Tibial nerve (tissue), 4 donors: ENCODE results near the gene CKS1B. TPM values are rescaled to one million over a fixed set of nuclear protein-coding genes. Genes with fewer than 3 reads are reported as not detected.

Experiments used
- DNase-seq, 2 donors: peaks; one replicate each; pipeline ENCODE4 v3.0.0-alpha.2; 2019; ENCODE audit warnings: low spot score in 2 of 2
- H3K27ac ChIP-seq, 4 donors: fragments of 200-600 bp; sonication (generic) in 3 of 4; one replicate each; pipeline ENCODE4 v1.5.1; 2017 to 2019; ENCODE audit warnings: mild to moderate bottlenecking in 1 of 4
- H3K27me3 ChIP-seq, 2 donors: fragments of 200-600 bp; sonication (generic) in 1 of 2; one replicate each; pipeline versions ENCODE4 v1.5.1 to v1.6.0; 2017 to 2019
- H3K36me3 ChIP-seq, 3 donors: fragments of 200-600 bp; sonication (generic); one replicate each; pipeline ENCODE4 v1.5.1; 2018 to 2019
- H3K4me1 ChIP-seq, 4 donors: fragments of 200-600 bp; sonication (generic) in 3 of 4; one replicate each; pipeline ENCODE4 v1.5.1; 2017 to 2019
- H3K4me3 ChIP-seq, 4 donors: fragments of 200-600 bp; sonication (generic) in 3 of 4; one replicate each; pipeline ENCODE4 v1.5.1; 2017 to 2019; ENCODE audit warnings: mild to moderate bottlenecking in 1 of 4, moderate library complexity in 1 of 4
- H3K9me3 ChIP-seq, 4 donors: fragments of 200-600 bp; sonication (generic) in 3 of 4; one replicate each; pipeline ENCODE4 v1.5.1; 2017 to 2019
- CTCF ChIP-seq, 5 experiments: fragments of 200-600 bp in 3 of 5; fragments of 450-650 bp in 2 of 5; sonication (generic) in 3 of 5; IDR thresholded peaks; one replicate each; pipeline ENCODE4 v1.5.1; 2016 to 2019; ENCODE audit warnings: antibody characterized with exemption in 5 of 5, mild to moderate bottlenecking in 3 of 5, moderate library complexity in 2 of 5
- EP300 ChIP-seq, 2 donors: sonication (generic); formaldehyde crosslinking; IDR thresholded peaks; one replicate each; pipeline ENCODE4 v1.6.1; 2017; ENCODE audit warnings: antibody characterized with exemption in 2 of 2, mild to moderate bottlenecking in 1 of 2
- POLR2A ChIP-seq, 2 donors: fragments of 450-650 bp; IDR thresholded peaks; one replicate each; pipeline ENCODE4 v1.6.1; 2017; ENCODE audit warnings: antibody characterized with exemption in 2 of 2, mild to moderate bottlenecking in 2 of 2, moderate library complexity in 2 of 2
- WGBS, 2 donors: methylation state at CpG; one replicate each; pipeline ENCODE4 v1.1.5; 2018; 5-methylcytosine and 5-hydroxymethylcytosine counted together
- total RNA-seq, 4 donors: library from RNA; depleted of rRNA; stranded (reverse); fragments of >200 nt; gene quantifications; one replicate each; pipeline ENCODE4 v1.1.0, GENCODE V29; 2016

CKS1B gene
- total RNA-seq = 10 to 100 TPM; 35.2 to 40.5 (median 37.3) TPM

- peaks cover 0 to 7% (median 0%) of the 10 kb centered on the region in 3 donors for H3K36me3 ChIP-seq
- DNase-seq = peak; percentile 97 to 99
- peaks cover 0 to 58% (median 43%) of the 10 kb centered on the region in 4 donors for H3K4me1 ChIP-seq
- WGBS, 2 donors = 1% methylated on average over 47 of the region's 47 CpGs
- peak within 1 kb of the TSS; percentile 96 to 100 (median 99) for H3K27ac ChIP-seq
- TF ChIP-seq CTCF (IDR thresholded peaks at IDR 0.05) = peak in 1 of 5 experiments; percentile 26
- peak; percentile 31 to 92 for TF ChIP-seq EP300 (IDR thresholded peaks at IDR 0.05)
- TF ChIP-seq POLR2A (IDR thresholded peaks at IDR 0.05) = peak in 1 of 2 donors; percentile 79
- H3K9me3 ChIP-seq = no peaks in the 10 kb centered on the region
- no peaks in the 10 kb centered on the region for H3K27me3 ChIP-seq
- H3K4me3 ChIP-seq = peak within 1 kb of the TSS; percentile 60 to 80 (median 70)
These were observed at the start of gene CKS1B for GRCh38 chr1:154974102-154974807. TSS of gene CKS1B (plus strand) at chr1:154974681. CDS start at chr1:154974746, 65 bp downstream.

GRCh38 chr1:154925335-154926170 lies 48.9 kb upstream of the CKS1B start:
- Histone ChIP-seq H3K36me3 (peaks cover 0 to 98% (median 18%) of the 10 kb centered on the region in 3 donors), H3K4me1 (peaks cover 0 to 8% (median 0%) of the 10 kb centered on the region in 4 donors), H3K4me3 (no peak overlapping the region), H3K9me3 (no peaks in the 10 kb centered on the region), H3K27ac (no peak overlapping the region), H3K27me3 (no peaks in the 10 kb centered on the region)
- TF ChIP-seq POLR2A (IDR thresholded peaks at IDR 0.05) = no peak
- TF ChIP-seq CTCF (IDR thresholded peaks at IDR 0.05) = no peak
- no peak for TF ChIP-seq EP300 (IDR thresholded peaks at IDR 0.05)
- DNase-seq = no peak
- 88 to 93% methylated on average over 3 of the region's 3 CpGs for WGBS, 2 donors

- Histone ChIP-seq H3K36me3 (peaks cover 0 to 98% (median 18%) of the 10 kb centered on the region in 3 donors), H3K9me3 (no peaks in the 10 kb centered on the region), H3K27ac (no peak overlapping the region), H3K4me3 (no peak overlapping the region), H3K27me3 (no peaks in the 10 kb centered on the region), H3K4me1 (peaks cover 0 to 12% (median 0%) of the 10 kb centered on the region in 4 donors)
- no peak for DNase-seq
- TF ChIP-seq POLR2A (IDR thresholded peaks at IDR 0.05) (no peak), EP300 (IDR thresholded peaks at IDR 0.05) (no peak), CTCF (IDR thresholded peaks at IDR 0.05) (no peak)
- WGBS, 2 donors = 94 to 95% methylated on average over 13 of the region's 13 CpGs
These were observed 48.3 kb upstream of the CKS1B start for GRCh38 chr1:154926201-154926600.

DNA sequence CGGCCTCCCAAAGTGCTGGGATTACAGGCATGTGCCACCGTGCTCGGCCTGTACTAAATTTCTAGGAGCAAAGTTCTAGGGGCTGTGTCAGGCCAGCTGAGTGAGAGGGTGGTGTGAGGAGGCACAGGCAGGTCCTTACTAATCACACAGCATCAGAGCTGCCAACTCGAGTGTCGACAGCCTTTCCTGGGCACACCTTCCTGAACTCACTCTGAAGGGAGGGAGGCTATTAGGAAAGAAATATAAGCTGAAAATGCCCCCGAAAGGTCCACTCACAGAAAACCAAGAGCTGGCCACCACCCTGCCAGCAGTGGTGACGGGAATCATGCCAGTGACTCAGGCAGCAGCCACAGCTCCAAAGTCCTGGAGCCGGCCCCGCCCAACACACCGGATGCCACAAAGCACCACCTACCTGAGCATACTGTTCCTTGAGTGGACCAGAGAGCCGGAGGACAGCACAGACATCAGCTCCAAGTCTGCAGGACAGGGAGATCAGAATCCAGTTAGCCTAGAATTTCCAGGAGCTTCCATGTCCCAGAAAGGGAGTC lies 42.5 kb upstream of the CKS1B start:
- no peak for DNase-seq
- H3K27ac ChIP-seq = peak overlapping the region in 1 of 4 donors; percentile 40
- 93 to 97% methylated on average over 11 of the region's 11 CpGs for WGBS, 2 donors
- H3K4me1 ChIP-seq = peaks cover 0 to 30% (median 6%) of the 10 kb centered on the region in 4 donors
- H3K4me3 ChIP-seq = no peak overlapping the region
- H3K36me3 ChIP-seq = peaks cover 0 to 51% (median 5%) of the 10 kb centered on the region in 3 donors
- H3K27me3 ChIP-seq = no peaks in the 10 kb centered on the region
- H3K9me3 ChIP-seq = no peaks in the 10 kb centered on the region
- TF ChIP-seq POLR2A (IDR thresholded peaks at IDR 0.05) (no peak), CTCF (IDR thresholded peaks at IDR 0.05) (no peak), EP300 (IDR thresholded peaks at IDR 0.05) (no peak)
